Measurements from ENCODE around the gene TMPRSS5.
"Not testable (repeated sequence)": the region's sequence is repeated elsewhere in the genome, so short reads cannot be mapped to it uniquely, and the experiment has no call there.

The TMPRSS5 gene

GRCh38 chr11:113681282-113681681 lies 24.8 kb downstream of the TMPRSS5 start:
- peaks cover 67% of the 10 kb centered on the region for H3K27me3 ChIP-seq (replicated peaks; ENCODE audit: control insufficient read depth, insufficient read depth, low read length)
- peaks cover 5% of the 10 kb centered on the region for H3K4me1 ChIP-seq (ENCODE audit: control insufficient read depth, insufficient read depth, low read length)
- no peaks in the 10 kb centered on the region for H3K9me3 ChIP-seq (ENCODE audit: control insufficient read depth, low read length)
- H3K4me3 ChIP-seq (ENCODE audit: low read length), result no peak overlapping the region
- H3K9ac ChIP-seq (ENCODE audit: low read length), result no peak overlapping the region
- H3K36me3 ChIP-seq (ENCODE audit: control insufficient read depth, insufficient read depth, low read length, severe bottlenecking), result no peaks in the 10 kb centered on the region
- no peak for DNase-seq (ENCODE audit: low read depth)

- Histone ChIP-seq H3K27me3 (replicated peaks; ENCODE audit: control insufficient read depth, insufficient read depth, low read length) (peaks cover 48% of the 10 kb centered on the region), H3K36me3 (ENCODE audit: control insufficient read depth, insufficient read depth, low read length, severe bottlenecking) (no peaks in the 10 kb centered on the region), H3K9me3 (ENCODE audit: control insufficient read depth, low read length) (no peaks in the 10 kb centered on the region), H3K4me3 (ENCODE audit: low read length) (no peak overlapping the region), H3K9ac (ENCODE audit: low read length) (no peak overlapping the region), H3K4me1 (ENCODE audit: control insufficient read depth, insufficient read depth, low read length) (peaks cover 20% of the 10 kb centered on the region)
- no peak for DNase-seq (ENCODE audit: low read depth)
Observed at GRCh38 chr11:113677685-113678084, 28.4 kb downstream of the TMPRSS5 start.

GRCh38 chr11:113675565-113675964 lies 30.5 kb downstream of the TMPRSS5 start:
- no peak for DNase-seq (ENCODE audit: low read depth)
- Histone ChIP-seq H3K4me1 (ENCODE audit: control insufficient read depth, insufficient read depth, low read length) (peaks cover 20% of the 10 kb centered on the region), H3K4me3 (ENCODE audit: low read length) (no peak overlapping the region), H3K9ac (ENCODE audit: low read length) (no peak overlapping the region), H3K36me3 (ENCODE audit: control insufficient read depth, insufficient read depth, low read length, severe bottlenecking) (no peaks in the 10 kb centered on the region), H3K9me3 (ENCODE audit: control insufficient read depth, low read length) (no peaks in the 10 kb centered on the region), H3K27me3 (replicated peaks; ENCODE audit: control insufficient read depth, insufficient read depth, low read length) (peaks cover 37% of the 10 kb centered on the region)

- no peaks in the 10 kb centered on the region for H3K9me3 ChIP-seq (ENCODE audit: control insufficient read depth, low read length)
- peak; percentile 43 for DNase-seq (ENCODE audit: low read depth)
- H3K36me3 ChIP-seq (ENCODE audit: control insufficient read depth, insufficient read depth, low read length, severe bottlenecking), result no peaks in the 10 kb centered on the region
- H3K4me1 ChIP-seq (ENCODE audit: control insufficient read depth, insufficient read depth, low read length), result peaks cover 20% of the 10 kb centered on the region
- H3K9ac ChIP-seq (ENCODE audit: low read length), result no peak overlapping the region
- H3K27me3 ChIP-seq (replicated peaks; ENCODE audit: control insufficient read depth, insufficient read depth, low read length), result peaks cover 32% of the 10 kb centered on the region
- H3K4me3 ChIP-seq (ENCODE audit: low read length), result no peak overlapping the region
Observed at GRCh38 chr11:113675003-113675561, 31.0 kb downstream of the TMPRSS5 start.

GRCh38 chr11:113674397-113674685 lies 31.8 kb downstream of the TMPRSS5 start:
- Histone ChIP-seq H3K27me3 (replicated peaks; ENCODE audit: control insufficient read depth, insufficient read depth, low read length) (peaks cover 25% of the 10 kb centered on the region), H3K9me3 (ENCODE audit: control insufficient read depth, low read length) (no peaks in the 10 kb centered on the region), H3K9ac (ENCODE audit: low read length) (no peak overlapping the region), H3K36me3 (ENCODE audit: control insufficient read depth, insufficient read depth, low read length, severe bottlenecking) (no peaks in the 10 kb centered on the region), H3K4me3 (ENCODE audit: low read length) (no peak overlapping the region), H3K4me1 (ENCODE audit: control insufficient read depth, insufficient read depth, low read length) (peaks cover 20% of the 10 kb centered on the region)
- DNase-seq (ENCODE audit: low read depth), result no peak

- no peaks in the 10 kb centered on the region for H3K9me3 ChIP-seq (ENCODE audit: control insufficient read depth, low read length)
- no peak for DNase-seq (ENCODE audit: low read depth)
- H3K4me1 ChIP-seq (ENCODE audit: control insufficient read depth, insufficient read depth, low read length), result peaks cover 20% of the 10 kb centered on the region
Observed at GRCh38 chr11:113673550-113674396, 32.3 kb downstream of the TMPRSS5 start.

GRCh38 chr11:113671914-113672313 lies 34.2 kb downstream of the TMPRSS5 start:
- not testable (repeated sequence) for H3K9ac ChIP-seq (ENCODE audit: low read length); H3K36me3 ChIP-seq (ENCODE audit: control insufficient read depth, insufficient read depth, low read length, severe bottlenecking); H3K4me3 ChIP-seq (ENCODE audit: low read length); DNase-seq (ENCODE audit: low read depth); H3K27me3 ChIP-seq (replicated peaks; ENCODE audit: control insufficient read depth, insufficient read depth, low read length)
- Histone ChIP-seq H3K4me1 (ENCODE audit: control insufficient read depth, insufficient read depth, low read length) (peaks cover 20% of the 10 kb centered on the region), H3K9me3 (ENCODE audit: control insufficient read depth, low read length) (peaks cover 10% of the 10 kb centered on the region)

More at GRCh38 chr11:113673550-113674396, 32.3 kb downstream of the TMPRSS5 start:
- Histone ChIP-seq H3K4me3 (ENCODE audit: low read length) (no peak overlapping the region), H3K9ac (ENCODE audit: low read length) (no peak overlapping the region), H3K27me3 (replicated peaks; ENCODE audit: control insufficient read depth, insufficient read depth, low read length) (peaks cover 21% of the 10 kb centered on the region), H3K36me3 (ENCODE audit: control insufficient read depth, insufficient read depth, low read length, severe bottlenecking) (no peaks in the 10 kb centered on the region)

- H3K27me3 ChIP-seq (replicated peaks; ENCODE audit: control insufficient read depth, insufficient read depth, low read length), result peaks cover 3% of the 10 kb centered on the region
- H3K9me3 ChIP-seq (ENCODE audit: control insufficient read depth, low read length), result peaks cover 21% of the 10 kb centered on the region
- no peak overlapping the region for H3K4me3 ChIP-seq (ENCODE audit: low read length)
- H3K9ac ChIP-seq (ENCODE audit: low read length), result no peak overlapping the region
- DNase-seq (ENCODE audit: low read depth), result no peak
- H3K4me1 ChIP-seq (ENCODE audit: control insufficient read depth, insufficient read depth, low read length), result peaks cover 16% of the 10 kb centered on the region
- no peaks in the 10 kb centered on the region for H3K36me3 ChIP-seq (ENCODE audit: control insufficient read depth, insufficient read depth, low read length, severe bottlenecking)
Observed at GRCh38 chr11:113670831-113671215, 35.3 kb downstream of the TMPRSS5 start.

GRCh38 chr11:113670149-113670830 lies 35.8 kb downstream of the TMPRSS5 start:
- peaks cover 3% of the 10 kb centered on the region for H3K27me3 ChIP-seq (replicated peaks; ENCODE audit: control insufficient read depth, insufficient read depth, low read length)
- peaks cover 27% of the 10 kb centered on the region for H3K9me3 ChIP-seq (ENCODE audit: control insufficient read depth, low read length)
- no peak overlapping the region for H3K4me3 ChIP-seq (ENCODE audit: low read length)
- no peaks in the 10 kb centered on the region for H3K36me3 ChIP-seq (ENCODE audit: control insufficient read depth, insufficient read depth, low read length, severe bottlenecking)
- peaks cover 11% of the 10 kb centered on the region for H3K4me1 ChIP-seq (ENCODE audit: control insufficient read depth, insufficient read depth, low read length)
- DNase-seq (ENCODE audit: low read depth), result no peak
- H3K9ac ChIP-seq (ENCODE audit: low read length), result no peak overlapping the region

GRCh38 chr11:113668255-113668654 lies 37.9 kb downstream of the TMPRSS5 start:
- peaks cover 3% of the 10 kb centered on the region for H3K27me3 ChIP-seq (replicated peaks; ENCODE audit: control insufficient read depth, insufficient read depth, low read length)
- no peak for DNase-seq (ENCODE audit: low read depth)
- no peak overlapping the region for H3K4me3 ChIP-seq (ENCODE audit: low read length)
- H3K9ac ChIP-seq (ENCODE audit: low read length), result no peak overlapping the region
- peaks cover 31% of the 10 kb centered on the region for H3K9me3 ChIP-seq (ENCODE audit: control insufficient read depth, low read length)
- H3K4me1 ChIP-seq (ENCODE audit: control insufficient read depth, insufficient read depth, low read length), result no peaks in the 10 kb centered on the region
- no peaks in the 10 kb centered on the region for H3K36me3 ChIP-seq (ENCODE audit: control insufficient read depth, insufficient read depth, low read length, severe bottlenecking)

- Histone ChIP-seq H3K4me3 (ENCODE audit: low read length) (no peak overlapping the region), H3K9me3 (ENCODE audit: control insufficient read depth, low read length) (peaks cover 31% of the 10 kb centered on the region), H3K36me3 (ENCODE audit: control insufficient read depth, insufficient read depth, low read length, severe bottlenecking) (no peaks in the 10 kb centered on the region), H3K27me3 (replicated peaks; ENCODE audit: control insufficient read depth, insufficient read depth, low read length) (peaks cover under 1% of the 10 kb centered on the region), H3K9ac (ENCODE audit: low read length) (no peak overlapping the region), H3K4me1 (ENCODE audit: control insufficient read depth, insufficient read depth, low read length) (no peaks in the 10 kb centered on the region)
- no peak for DNase-seq (ENCODE audit: low read depth)
Observed at GRCh38 chr11:113667801-113668200, 38.3 kb downstream of the TMPRSS5 start.

Data from adipocyte (in vitro differentiated cells).